Mesenchymal stem cell (in vitro differentiated cells and primary cell): ENCODE results near the gene ABLIM2.

Source experiments
- DNase-seq: peaks from one replicate; pipeline ENCODE4 v3.0.0-alpha.2; 2013
- H2AFZ ChIP-seq: one replicate; pipeline ENCODE4 v1.6.1; 2013; ENCODE audit warnings: low read depth, mild to moderate bottlenecking, control low read depth, inconsistent platforms, low read length, moderate library complexity
- H2AK5ac ChIP-seq: 2 replicates; pipeline ENCODE4 v1.6.1; 2013; ENCODE audit warnings: low read length, moderate library complexity, mild to moderate bottlenecking, inconsistent platforms; ENCODE audit not compliant: severe bottlenecking
- H2BK120ac ChIP-seq: one replicate; pipeline ENCODE4 v1.6.1; 2013; ENCODE audit warnings: low read depth, mild to moderate bottlenecking, inconsistent platforms, low read length, moderate library complexity
- H2BK12ac ChIP-seq, 2 experiments: one replicate each; pipeline ENCODE4 v1.6.1; 2013; ENCODE audit warnings: inconsistent platforms in 2 of 2, low read length in 2 of 2, mild to moderate bottlenecking in 2 of 2, moderate library complexity in 2 of 2, control low read depth in 1 of 2
- H2BK15ac ChIP-seq: one replicate; pipeline ENCODE4 v1.6.1; 2013; ENCODE audit warnings: mild to moderate bottlenecking, low read depth, inconsistent platforms; ENCODE audit not compliant: poor library complexity, severe bottlenecking
- H2BK5ac ChIP-seq: 2 replicates; pipeline ENCODE4 v1.6.1; 2013; ENCODE audit warnings: low read depth, mild to moderate bottlenecking, low read length, control low read depth, inconsistent platforms; ENCODE audit not compliant: poor library complexity, severe bottlenecking
- H3K14ac ChIP-seq, 2 experiments: one replicate each; pipeline ENCODE4 v1.6.1; 2013; ENCODE audit warnings: inconsistent platforms in 2 of 2, low read length in 2 of 2, control low read depth in 1 of 2, mild to moderate bottlenecking in 1 of 2, moderate library complexity in 1 of 2
- H3K18ac ChIP-seq, 2 experiments: one replicate each; pipeline ENCODE4 v1.6.1; 2013; ENCODE audit warnings: inconsistent platforms in 2 of 2, low read length in 2 of 2, control low read depth in 1 of 2, low read depth in 1 of 2, mild to moderate bottlenecking in 1 of 2
- H3K23ac ChIP-seq, 2 experiments: one replicate each; pipeline ENCODE4 v1.6.1; 2013; ENCODE audit warnings: inconsistent platforms in 2 of 2, low read length in 2 of 2, mild to moderate bottlenecking in 2 of 2, moderate library complexity in 2 of 2, control low read depth in 1 of 2
- H3K27ac ChIP-seq: 2 replicates; pipeline ENCODE4 v1.5.1; 2013; ENCODE audit warnings: mild to moderate bottlenecking, moderate library complexity, low read length, control low read depth, inconsistent platforms; ENCODE audit not compliant: poor library complexity, severe bottlenecking
- H3K27me3 ChIP-seq, 2 experiments: 2 replicates each; pipeline versions ENCODE4 v1.6.1 to v1.7.0; 2013; ENCODE audit warnings: low read length in 2 of 2, mild to moderate bottlenecking in 2 of 2, moderate library complexity in 2 of 2, control low read depth in 1 of 2, inconsistent platforms in 1 of 2; ENCODE audit not compliant: control insufficient read depth in 1 of 2, insufficient read depth in 1 of 2
- H3K36me3 ChIP-seq, 2 experiments: 2 replicates each; pipeline versions ENCODE4 v1.6.1 to v1.7.0; 2013; ENCODE audit warnings: low read length in 2 of 2, control low read depth in 1 of 2, inconsistent platforms in 1 of 2, low read depth in 1 of 2, mild to moderate bottlenecking in 1 of 2; ENCODE audit not compliant: insufficient read depth in 2 of 2, control insufficient read depth in 1 of 2
- H3K4ac ChIP-seq, 2 experiments: one replicate each; pipeline ENCODE4 v1.6.1; 2013; ENCODE audit warnings: inconsistent platforms in 2 of 2, low read length in 2 of 2, mild to moderate bottlenecking in 2 of 2, moderate library complexity in 2 of 2, control low read depth in 1 of 2, low read depth in 1 of 2
- H3K4me1 ChIP-seq: 2 replicates; pipeline ENCODE4 v1.6.1; 2013; ENCODE audit warnings: low read depth, low read length, control low read depth; ENCODE audit not compliant: control insufficient read depth, insufficient read depth
- H3K4me2 ChIP-seq: 2 replicates; pipeline ENCODE4 v1.6.1; 2013; ENCODE audit warnings: low read length, mild to moderate bottlenecking, inconsistent platforms; ENCODE audit not compliant: poor library complexity, severe bottlenecking
- H3K4me3 ChIP-seq, 2 experiments: 2 replicates each; pipeline versions ENCODE4 v1.5.1 to v1.7.0; 2013; ENCODE audit warnings: low read length in 2 of 2, mild to moderate bottlenecking in 2 of 2, control low read depth in 1 of 2, low read depth in 1 of 2; ENCODE audit not compliant: insufficient read depth in 1 of 2
- H3K79me1 ChIP-seq: replicated peaks from 2 replicates; pipeline ENCODE4 v1.6.1; 2013; ENCODE audit warnings: mild to moderate bottlenecking, control low read depth, low read length, inconsistent platforms; ENCODE audit not compliant: poor library complexity, severe bottlenecking
- H3K9ac ChIP-seq: 2 replicates; pipeline ENCODE4 v1.7.0; 2013; ENCODE audit warnings: mild to moderate bottlenecking, low read length, moderate library complexity
- H3K9me3 ChIP-seq: 2 replicates; pipeline ENCODE4 v1.7.0; 2013; ENCODE audit warnings: mild to moderate bottlenecking, low read length; ENCODE audit not compliant: control insufficient read depth
- H4K8ac ChIP-seq: one replicate; pipeline ENCODE4 v1.6.1; 2013; ENCODE audit warnings: inconsistent platforms, mild to moderate bottlenecking, low read length, moderate library complexity
- H4K91ac ChIP-seq: one replicate; pipeline ENCODE4 v1.6.1; 2013; ENCODE audit warnings: mild to moderate bottlenecking, low read length, inconsistent platforms
- WGBS: methylation state at CpG from one replicate; pipeline ENCODE4 v1.1.7; 2013; ENCODE audit warnings: mixed read lengths; 5-methylcytosine and 5-hydroxymethylcytosine counted together

ABLIM2 gene

DNA sequence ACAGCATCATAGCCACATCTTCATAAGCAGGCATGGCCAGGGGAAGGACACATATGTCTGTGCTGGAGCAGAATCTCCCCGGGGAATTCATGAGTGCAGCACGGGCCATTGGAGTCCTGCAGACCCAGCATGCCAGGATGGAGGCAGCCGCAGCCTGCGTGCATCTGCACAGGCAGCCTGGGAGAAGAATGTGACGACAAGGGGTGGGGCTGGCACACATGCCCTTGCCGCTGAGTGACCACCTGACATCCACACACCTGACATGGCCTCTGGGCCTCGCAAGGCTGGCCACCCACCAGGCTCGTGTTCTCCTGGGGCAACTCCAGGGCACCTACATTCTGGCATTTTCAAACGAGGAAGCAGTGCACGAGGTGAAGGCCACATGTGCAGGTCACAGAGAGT, 152.8 kb downstream of the ABLIM2 start:
- WGBS, result 81% methylated on average over 10 of the region's 10 CpGs
- H2AFZ ChIP-seq, result no peak overlapping the region
- no peak overlapping the region for H3K4ac ChIP-seq
- no peak overlapping the region for H3K4me3 ChIP-seq
- no peaks in the 10 kb centered on the region for H3K36me3 ChIP-seq
- no peak for DNase-seq
- no peak overlapping the region for H4K8ac ChIP-seq
- no peak overlapping the region for H2BK12ac ChIP-seq
- peaks cover 88 to 93% of the 10 kb centered on the region in 2 experiments for H3K27me3 ChIP-seq
- no peak overlapping the region for H2BK15ac ChIP-seq
- H2AK5ac ChIP-seq, result no peak overlapping the region
- H3K18ac ChIP-seq, result no peak overlapping the region
- H3K4me2 ChIP-seq, result no peak overlapping the region
- no peak overlapping the region for H2BK5ac ChIP-seq
- no peak overlapping the region for H3K23ac ChIP-seq
- no peak overlapping the region for H3K9ac ChIP-seq
- peak overlapping the region in 1 of 2 experiments; percentile 56 for H3K14ac ChIP-seq
- H3K27ac ChIP-seq, result no peak overlapping the region
- H3K79me1 ChIP-seq, result no peaks in the 10 kb centered on the region
- no peak overlapping the region for H4K91ac ChIP-seq
- no peak overlapping the region for H2BK120ac ChIP-seq
- H3K9me3 ChIP-seq, result no peaks in the 10 kb centered on the region
- peaks cover 3% of the 10 kb centered on the region for H3K4me1 ChIP-seq

DNA sequence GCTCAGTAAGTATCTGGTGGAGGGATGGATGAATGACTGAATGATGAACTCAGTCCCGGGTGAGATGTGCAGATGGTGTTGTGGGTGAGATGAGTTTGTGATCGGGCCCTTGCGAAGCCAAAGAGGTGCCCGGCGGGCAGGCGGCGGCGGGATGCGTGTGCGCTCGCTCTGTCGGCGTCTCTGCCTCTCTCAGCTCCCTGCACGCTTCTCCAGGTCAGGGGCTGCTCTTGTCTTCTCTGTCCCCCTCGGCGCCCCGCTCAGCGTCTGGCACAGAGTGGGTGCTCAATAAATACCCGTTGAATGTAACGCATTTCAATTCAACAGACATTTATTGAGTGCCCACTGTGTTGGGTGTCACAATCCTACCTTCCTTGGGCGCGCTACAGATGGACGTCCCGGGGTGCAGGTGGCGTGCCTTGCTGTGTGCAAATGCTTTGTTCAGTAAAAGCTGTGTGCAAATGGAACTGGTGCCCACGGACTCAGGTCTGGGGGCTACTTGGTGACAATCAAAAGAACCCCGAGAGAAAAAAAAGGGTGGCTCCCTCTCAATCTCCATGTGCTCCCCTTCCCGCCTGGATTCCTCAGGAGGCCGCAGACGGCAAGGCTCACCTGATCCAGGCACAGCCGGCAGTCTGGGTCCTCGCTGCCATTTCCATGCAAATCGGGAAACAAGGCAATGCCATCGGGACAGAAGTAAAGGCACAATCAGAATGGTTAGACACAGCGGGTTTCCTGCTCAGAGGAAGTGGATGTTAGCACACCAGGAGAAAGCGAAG, 153.4 kb downstream of the ABLIM2 start:
- H3K27me3 ChIP-seq, result peaks cover 88 to 93% of the 10 kb centered on the region in 2 experiments
- no peak overlapping the region for H3K18ac ChIP-seq
- no peak overlapping the region for H4K8ac ChIP-seq
- no peaks in the 10 kb centered on the region for H3K9me3 ChIP-seq
- H4K91ac ChIP-seq, result no peak overlapping the region
- no peak overlapping the region for H2BK120ac ChIP-seq
- H3K27ac ChIP-seq, result no peak overlapping the region
- no peak overlapping the region for H2BK12ac ChIP-seq
- no peak for DNase-seq
- H3K4ac ChIP-seq, result no peak overlapping the region
- no peak overlapping the region for H2AK5ac ChIP-seq
- H3K4me1 ChIP-seq, result no peaks in the 10 kb centered on the region
- H3K9ac ChIP-seq, result no peak overlapping the region
- no peaks in the 10 kb centered on the region for H3K79me1 ChIP-seq
- no peak overlapping the region for H2BK5ac ChIP-seq
- H2AFZ ChIP-seq, result no peak overlapping the region
- H3K4me2 ChIP-seq, result no peak overlapping the region
- H3K23ac ChIP-seq, result no peak overlapping the region
- 90% methylated on average over 36 of the region's 36 CpGs for WGBS
- H3K36me3 ChIP-seq, result no peaks in the 10 kb centered on the region
- no peak overlapping the region for H2BK15ac ChIP-seq
- H3K14ac ChIP-seq, result no peak overlapping the region
- no peak overlapping the region for H3K4me3 ChIP-seq

- H2AK5ac ChIP-seq, result no peak overlapping the region
- WGBS, result 76% methylated on average over 6 of the region's 6 CpGs
Measured at GRCh38 chr4:8004066-8004465, 154.5 kb downstream of the ABLIM2 start.

DNA sequence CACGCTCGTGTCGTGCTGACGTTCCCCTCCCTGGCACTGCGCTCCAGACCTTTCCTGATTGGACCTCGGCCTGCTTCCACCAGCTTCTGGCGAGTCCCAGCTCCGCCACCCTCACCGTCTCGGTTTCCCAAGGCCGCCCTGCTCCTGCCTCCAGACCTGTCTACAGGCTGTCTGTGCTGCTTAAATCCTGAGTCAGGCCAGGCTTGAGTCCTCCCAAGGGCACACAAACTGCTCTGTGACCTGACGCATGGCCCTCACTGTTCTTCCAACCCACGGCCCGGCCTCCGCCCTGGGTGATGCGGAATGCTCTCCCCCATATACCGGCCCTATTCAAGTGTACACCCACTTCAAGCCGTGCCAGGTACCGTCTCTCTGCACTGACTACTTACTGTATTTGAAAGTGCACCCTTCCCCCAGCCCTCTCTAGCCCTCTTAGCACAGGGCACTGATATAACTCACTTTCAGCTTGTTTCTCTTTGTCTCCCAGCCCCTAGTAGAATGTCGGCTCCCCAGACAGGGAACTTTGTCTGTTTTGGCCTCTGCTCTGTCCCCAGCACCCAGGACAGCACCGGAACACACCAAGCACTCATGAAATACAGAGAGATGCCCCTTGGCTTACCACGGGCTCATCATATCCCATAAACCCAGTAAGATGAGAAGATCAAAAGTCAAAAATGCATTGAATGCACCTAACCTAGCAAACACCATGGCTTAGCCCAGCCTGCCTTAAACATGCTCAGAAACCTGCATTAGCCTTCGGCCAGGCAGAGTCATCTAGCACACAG, 155.9 kb downstream of the ABLIM2 start:
- H3K9ac ChIP-seq, result no peak overlapping the region
- no peaks in the 10 kb centered on the region for H3K36me3 ChIP-seq
- WGBS, result 87% methylated on average over 23 of the region's 23 CpGs
- H2AFZ ChIP-seq, result no peak overlapping the region
- no peak overlapping the region for H2BK15ac ChIP-seq
- no peak overlapping the region for H2BK12ac ChIP-seq
- peaks cover 78 to 79% of the 10 kb centered on the region in 2 experiments for H3K27me3 ChIP-seq
- H4K91ac ChIP-seq, result no peak overlapping the region
- H2BK5ac ChIP-seq, result no peak overlapping the region
- H3K14ac ChIP-seq, result no peak overlapping the region
- H3K27ac ChIP-seq, result no peak overlapping the region
- H3K4me1 ChIP-seq, result no peaks in the 10 kb centered on the region
- H3K4me3 ChIP-seq, result no peak overlapping the region
- no peak overlapping the region for H3K4me2 ChIP-seq
- H3K23ac ChIP-seq, result no peak overlapping the region
- no peak overlapping the region for H2AK5ac ChIP-seq
- H3K4ac ChIP-seq, result no peak overlapping the region
- no peaks in the 10 kb centered on the region for H3K9me3 ChIP-seq
- no peak for DNase-seq
- no peak overlapping the region for H4K8ac ChIP-seq
- no peak overlapping the region for H2BK120ac ChIP-seq
- H3K18ac ChIP-seq, result no peak overlapping the region
- no peaks in the 10 kb centered on the region for H3K79me1 ChIP-seq

More at GRCh38 chr4:8004066-8004465, 154.5 kb downstream of the ABLIM2 start:
- no peak overlapping the region for H3K4me3 ChIP-seq
- no peak overlapping the region for H4K8ac ChIP-seq
- H3K36me3 ChIP-seq, result no peaks in the 10 kb centered on the region
- no peak for DNase-seq
- H2AFZ ChIP-seq, result no peak overlapping the region
- H3K18ac ChIP-seq, result no peak overlapping the region
- H3K9me3 ChIP-seq, result no peaks in the 10 kb centered on the region
- no peak overlapping the region for H3K4ac ChIP-seq
- H2BK15ac ChIP-seq, result no peak overlapping the region
- no peak overlapping the region for H3K9ac ChIP-seq
- no peak overlapping the region for H3K14ac ChIP-seq
- no peak overlapping the region for H2BK12ac ChIP-seq
- H4K91ac ChIP-seq, result no peak overlapping the region
- peaks cover 89 to 91% of the 10 kb centered on the region in 2 experiments for H3K27me3 ChIP-seq
- no peak overlapping the region for H3K23ac ChIP-seq
- no peak overlapping the region for H2BK5ac ChIP-seq
- no peak overlapping the region for H3K27ac ChIP-seq
- no peak overlapping the region for H3K4me2 ChIP-seq
- H3K79me1 ChIP-seq, result no peaks in the 10 kb centered on the region
- H2BK120ac ChIP-seq, result no peak overlapping the region
- H3K4me1 ChIP-seq, result no peaks in the 10 kb centered on the region
